ENCODE results near the gene TAS1R1.

DNA sequence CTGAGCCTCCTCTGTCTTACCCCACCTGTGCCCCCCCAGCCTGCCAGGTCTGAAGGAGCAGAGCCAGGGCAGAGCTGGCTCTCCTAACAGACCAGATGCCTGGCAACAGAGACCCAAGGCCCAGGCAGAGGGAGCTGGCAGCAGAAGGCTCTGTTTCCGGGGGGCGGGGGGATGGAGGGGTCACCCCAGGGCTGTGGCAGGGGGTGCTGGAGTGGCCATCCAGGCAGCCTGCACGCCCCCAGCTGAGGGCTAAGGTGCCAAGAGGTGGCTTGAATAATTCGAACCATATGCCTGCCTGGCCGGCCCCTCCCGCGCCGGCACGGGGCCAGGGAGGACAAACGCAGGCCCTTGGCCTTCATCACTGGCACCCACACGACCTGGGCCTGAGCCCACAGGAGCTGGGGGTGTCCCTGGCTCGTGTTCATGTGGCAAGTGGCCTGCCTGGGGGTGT lies 47.6 kb upstream of the TAS1R1 start:
- TF ChIP-seq ZNF436 (CRISPR knock-in tag; IDR thresholded peaks at IDR 0.05) (no peak), JUND (IDR thresholded peaks at IDR 0.05; ENCODE audit: borderline replicate concordance, low read depth, low read length) (no peak), JUND (tag; IDR thresholded peaks at IDR 0.05; ENCODE audit: borderline replicate concordance, low read depth, low read length) (no peak), ZNF232 (CRISPR knock-in tag; IDR thresholded peaks at IDR 0.05) (no peak), POLR2H (tag; IDR thresholded peaks at IDR 0.05; ENCODE audit: low read depth) (no peak), ZNF140 (CRISPR knock-in tag; IDR thresholded peaks at IDR 0.05) (no peak), CBX5 (IDR thresholded peaks at IDR 0.05; ENCODE audit: borderline replicate concordance, low read depth) (no peak), POLR2A (conservative IDR thresholded peaks at IDR 0.05) (no peak), FOXJ3 (CRISPR knock-in tag; IDR thresholded peaks at IDR 0.05) (no peak)
- TF ChIP-seq, protein P1, sequence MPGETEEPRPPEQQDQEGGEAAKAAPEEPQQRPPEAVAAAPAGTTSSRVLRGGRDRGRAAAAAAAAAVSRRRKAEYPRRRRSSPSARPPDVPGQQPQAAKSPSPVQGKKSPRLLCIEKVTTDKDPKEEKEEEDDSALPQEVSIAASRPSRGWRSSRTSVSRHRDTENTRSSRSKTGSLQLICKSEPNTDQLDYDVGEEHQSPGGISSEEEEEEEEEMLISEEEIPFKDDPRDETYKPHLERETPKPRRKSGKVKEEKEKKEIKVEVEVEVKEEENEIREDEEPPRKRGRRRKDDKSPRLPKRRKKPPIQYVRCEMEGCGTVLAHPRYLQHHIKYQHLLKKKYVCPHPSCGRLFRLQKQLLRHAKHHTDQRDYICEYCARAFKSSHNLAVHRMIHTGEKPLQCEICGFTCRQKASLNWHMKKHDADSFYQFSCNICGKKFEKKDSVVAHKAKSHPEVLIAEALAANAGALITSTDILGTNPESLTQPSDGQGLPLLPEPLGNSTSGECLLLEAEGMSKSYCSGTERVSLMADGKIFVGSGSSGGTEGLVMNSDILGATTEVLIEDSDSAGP (CRISPR knock-in tag; IDR thresholded peaks at IDR 0.05) = no peak
- TF ChIP-seq, protein P2, sequence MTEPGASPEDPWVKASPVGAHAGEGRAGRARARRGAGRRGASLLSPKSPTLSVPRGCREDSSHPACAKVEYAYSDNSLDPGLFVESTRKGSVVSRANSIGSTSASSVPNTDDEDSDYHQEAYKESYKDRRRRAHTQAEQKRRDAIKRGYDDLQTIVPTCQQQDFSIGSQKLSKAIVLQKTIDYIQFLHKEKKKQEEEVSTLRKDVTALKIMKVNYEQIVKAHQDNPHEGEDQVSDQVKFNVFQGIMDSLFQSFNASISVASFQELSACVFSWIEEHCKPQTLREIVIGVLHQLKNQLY (CRISPR knock-in tag; conservative IDR thresholded peaks at IDR 0.05) = no peak
- TF ChIP-seq, protein P3, sequence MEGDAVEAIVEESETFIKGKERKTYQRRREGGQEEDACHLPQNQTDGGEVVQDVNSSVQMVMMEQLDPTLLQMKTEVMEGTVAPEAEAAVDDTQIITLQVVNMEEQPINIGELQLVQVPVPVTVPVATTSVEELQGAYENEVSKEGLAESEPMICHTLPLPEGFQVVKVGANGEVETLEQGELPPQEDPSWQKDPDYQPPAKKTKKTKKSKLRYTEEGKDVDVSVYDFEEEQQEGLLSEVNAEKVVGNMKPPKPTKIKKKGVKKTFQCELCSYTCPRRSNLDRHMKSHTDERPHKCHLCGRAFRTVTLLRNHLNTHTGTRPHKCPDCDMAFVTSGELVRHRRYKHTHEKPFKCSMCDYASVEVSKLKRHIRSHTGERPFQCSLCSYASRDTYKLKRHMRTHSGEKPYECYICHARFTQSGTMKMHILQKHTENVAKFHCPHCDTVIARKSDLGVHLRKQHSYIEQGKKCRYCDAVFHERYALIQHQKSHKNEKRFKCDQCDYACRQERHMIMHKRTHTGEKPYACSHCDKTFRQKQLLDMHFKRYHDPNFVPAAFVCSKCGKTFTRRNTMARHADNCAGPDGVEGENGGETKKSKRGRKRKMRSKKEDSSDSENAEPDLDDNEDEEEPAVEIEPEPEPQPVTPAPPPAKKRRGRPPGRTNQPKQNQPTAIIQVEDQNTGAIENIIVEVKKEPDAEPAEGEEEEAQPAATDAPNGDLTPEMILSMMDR (IDR thresholded peaks at IDR 0.05 in 2 of 3, conservative IDR thresholded peaks at IDR 0.05 in 1 of 3; ENCODE audit: insufficient read depth in 2 of 3, low read depth in 1 of 3, low read length in 3 of 3) = no peak
